Type B pancreatic cell (in vitro differentiated cells): ENCODE results near the gene TLR8. TPM values are rescaled to one million over a fixed set of nuclear protein-coding genes. Genes with fewer than 3 reads are reported as not detected.

Experiments
- DNase-seq: peaks from one replicate; pipeline ENCODE4 v3.0.0; 2021; ENCODE audit warnings: mixed read lengths; ENCODE audit not compliant: unreplicated experiment; ENCODE audit errors: extremely low spot score
- H3K27ac Mint-ChIP-seq: 2 replicates; pipeline ENCODE4 v1.8.0; 2021; ENCODE audit warnings: mild to moderate bottlenecking, mixed read lengths
- H3K27me3 Mint-ChIP-seq: 2 replicates; pipeline ENCODE4 v1.8.0; 2021; ENCODE audit warnings: mixed read lengths
- H3K36me3 Mint-ChIP-seq: 2 replicates; pipeline ENCODE4 v1.8.0; 2021; ENCODE audit warnings: mixed read lengths
- H3K4me1 Mint-ChIP-seq: one replicate; pipeline ENCODE4 v1.8.0; 2021; ENCODE audit warnings: mixed read lengths; ENCODE audit not compliant: unreplicated experiment
- H3K4me3 Mint-ChIP-seq: 2 replicates; pipeline ENCODE4 v1.8.0; 2021; ENCODE audit warnings: mild to moderate bottlenecking, mixed read lengths
- H3K9me3 Mint-ChIP-seq: 2 replicates; pipeline ENCODE4 v1.8.0; 2021; ENCODE audit warnings: mixed read lengths
- CTCF ChIP-seq: fragments of 200-600 bp; sonication (generic); conservative IDR thresholded peaks from 2 replicates; pipeline ENCODE4 v1.5.0; 2021; ENCODE audit warnings: antibody characterized with exemption, mild to moderate bottlenecking
- total RNA-seq: library from RNA; stranded (reverse); gene quantifications from 2 replicates; pipeline ENCODE4 v1.2.1, GENCODE V29; 2021; ENCODE audit warnings: low replicate concordance

TLR8 gene
- total RNA-seq, 1 donor from 2014 or later = not detected

GRCh38 chrX:12920990-12921389 is 14.6 kb downstream of the TLR8 start:
- Mint-ChIP-seq H3K9me3 (no peaks in the 10 kb centered on the region), H3K36me3 (no peaks in the 10 kb centered on the region)
- TF ChIP-seq CTCF = no peak

GRCh38 chrX:12921886-12922598 is 15.6 kb downstream of the TLR8 start:
- Mint-ChIP-seq H3K4me1 (no peaks in the 10 kb centered on the region), H3K27ac (no peak overlapping the region), H3K9me3 (no peaks in the 10 kb centered on the region), H3K27me3 (no peaks in the 10 kb centered on the region), H3K4me3 (no peak overlapping the region), H3K36me3 (no peaks in the 10 kb centered on the region)
- TF ChIP-seq CTCF = no peak
- DNase-seq = no peak

More at GRCh38 chrX:12920990-12921389, 14.6 kb downstream of the TLR8 start:
- DNase-seq = no peak
- no peak overlapping the region for H3K4me3 Mint-ChIP-seq
- H3K27ac Mint-ChIP-seq = no peak overlapping the region
- no peaks in the 10 kb centered on the region for H3K4me1 Mint-ChIP-seq
- no peaks in the 10 kb centered on the region for H3K27me3 Mint-ChIP-seq

- Mint-ChIP-seq H3K9me3 (no peaks in the 10 kb centered on the region), H3K4me3 (no peak overlapping the region), H3K27ac (no peak overlapping the region), H3K4me1 (no peaks in the 10 kb centered on the region), H3K36me3 (no peaks in the 10 kb centered on the region), H3K27me3 (no peaks in the 10 kb centered on the region)
- DNase-seq = no peak
- no peak for TF ChIP-seq CTCF
Measured at GRCh38 chrX:12922599-12922919, 16.1 kb downstream of the TLR8 start.

GRCh38 chrX:12929701-12930100 is 23.3 kb downstream of the TLR8 start:
- no peaks in the 10 kb centered on the region for H3K9me3 Mint-ChIP-seq
- no peak for TF ChIP-seq CTCF
- no peak overlapping the region for H3K27ac Mint-ChIP-seq
- H3K27me3 Mint-ChIP-seq = no peaks in the 10 kb centered on the region
- H3K4me1 Mint-ChIP-seq = no peaks in the 10 kb centered on the region
- H3K36me3 Mint-ChIP-seq = no peaks in the 10 kb centered on the region
- DNase-seq = no peak
- H3K4me3 Mint-ChIP-seq = no peak overlapping the region

GRCh38 chrX:12930150-12930549 is 23.7 kb downstream of the TLR8 start:
- no peaks in the 10 kb centered on the region for H3K9me3 Mint-ChIP-seq
- H3K4me1 Mint-ChIP-seq = no peaks in the 10 kb centered on the region
- H3K27ac Mint-ChIP-seq = no peak overlapping the region
- TF ChIP-seq CTCF = no peak
- DNase-seq = no peak
- H3K36me3 Mint-ChIP-seq = no peaks in the 10 kb centered on the region
- H3K27me3 Mint-ChIP-seq = no peaks in the 10 kb centered on the region
- H3K4me3 Mint-ChIP-seq = no peak overlapping the region

GRCh38 chrX:12932244-12932643 is 25.8 kb downstream of the TLR8 start:
- no peaks in the 10 kb centered on the region for H3K36me3 Mint-ChIP-seq
- no peaks in the 10 kb centered on the region for H3K27me3 Mint-ChIP-seq
- H3K27ac Mint-ChIP-seq = no peak overlapping the region
- no peaks in the 10 kb centered on the region for H3K4me1 Mint-ChIP-seq
- TF ChIP-seq CTCF = no peak
- no peak overlapping the region for H3K4me3 Mint-ChIP-seq
- no peaks in the 10 kb centered on the region for H3K9me3 Mint-ChIP-seq
- no peak for DNase-seq
